Measurements from ENCODE around the gene EMC6. TPM values are rescaled to one million over a fixed set of nuclear protein-coding genes. Genes with fewer than 3 reads are reported as not detected.

Gene EMC6
- total RNA-seq, 4 donors from 2014 or later: 9.8 to 19.4 (median 13.0) TPM

DNA sequence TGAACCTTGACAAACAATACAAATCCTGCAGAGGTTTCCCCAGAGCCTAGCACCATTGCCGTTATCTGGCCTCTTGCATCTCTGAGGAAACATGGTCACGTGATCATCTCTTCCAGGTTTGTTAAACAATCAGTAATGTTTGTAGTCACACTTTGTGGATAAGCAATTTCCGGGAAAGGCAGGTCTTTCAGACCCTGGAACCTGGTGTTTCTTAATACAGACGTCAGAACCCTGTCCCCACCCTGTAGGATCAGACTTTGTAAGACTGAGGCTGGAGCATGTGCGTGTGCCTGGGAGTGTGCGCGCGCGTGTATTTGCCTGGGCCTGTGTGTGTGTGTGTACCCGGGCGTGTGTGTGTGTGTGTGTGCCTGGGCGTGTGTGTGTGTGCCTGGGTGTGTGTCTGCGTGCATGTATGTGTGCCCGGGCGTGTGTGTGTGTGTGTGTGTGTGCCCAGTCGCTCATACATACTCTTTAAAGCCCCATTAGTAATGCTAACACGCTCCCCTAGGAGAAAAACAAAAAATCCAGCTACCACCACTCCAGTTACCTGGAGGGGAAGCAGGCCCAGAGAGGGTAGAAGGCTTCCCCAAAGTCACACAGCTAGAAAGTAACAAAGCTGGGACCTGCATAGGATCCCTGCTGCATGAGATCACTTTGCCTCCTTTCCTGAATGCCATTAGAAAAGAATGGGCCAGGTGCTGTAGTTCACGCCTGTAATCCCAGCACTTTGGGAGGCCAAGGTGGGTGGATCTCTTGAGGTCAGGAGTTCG lies 26.7 kb upstream of the EMC6 start:
- DNase-seq (ENCODE audit: low spot score): no peak
- TF ChIP-seq, protein P1, sequence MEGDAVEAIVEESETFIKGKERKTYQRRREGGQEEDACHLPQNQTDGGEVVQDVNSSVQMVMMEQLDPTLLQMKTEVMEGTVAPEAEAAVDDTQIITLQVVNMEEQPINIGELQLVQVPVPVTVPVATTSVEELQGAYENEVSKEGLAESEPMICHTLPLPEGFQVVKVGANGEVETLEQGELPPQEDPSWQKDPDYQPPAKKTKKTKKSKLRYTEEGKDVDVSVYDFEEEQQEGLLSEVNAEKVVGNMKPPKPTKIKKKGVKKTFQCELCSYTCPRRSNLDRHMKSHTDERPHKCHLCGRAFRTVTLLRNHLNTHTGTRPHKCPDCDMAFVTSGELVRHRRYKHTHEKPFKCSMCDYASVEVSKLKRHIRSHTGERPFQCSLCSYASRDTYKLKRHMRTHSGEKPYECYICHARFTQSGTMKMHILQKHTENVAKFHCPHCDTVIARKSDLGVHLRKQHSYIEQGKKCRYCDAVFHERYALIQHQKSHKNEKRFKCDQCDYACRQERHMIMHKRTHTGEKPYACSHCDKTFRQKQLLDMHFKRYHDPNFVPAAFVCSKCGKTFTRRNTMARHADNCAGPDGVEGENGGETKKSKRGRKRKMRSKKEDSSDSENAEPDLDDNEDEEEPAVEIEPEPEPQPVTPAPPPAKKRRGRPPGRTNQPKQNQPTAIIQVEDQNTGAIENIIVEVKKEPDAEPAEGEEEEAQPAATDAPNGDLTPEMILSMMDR (IDR thresholded peaks at IDR 0.05): no peak
- ATAC-seq (ENCODE audit: low FRiP score): no peak

DNA sequence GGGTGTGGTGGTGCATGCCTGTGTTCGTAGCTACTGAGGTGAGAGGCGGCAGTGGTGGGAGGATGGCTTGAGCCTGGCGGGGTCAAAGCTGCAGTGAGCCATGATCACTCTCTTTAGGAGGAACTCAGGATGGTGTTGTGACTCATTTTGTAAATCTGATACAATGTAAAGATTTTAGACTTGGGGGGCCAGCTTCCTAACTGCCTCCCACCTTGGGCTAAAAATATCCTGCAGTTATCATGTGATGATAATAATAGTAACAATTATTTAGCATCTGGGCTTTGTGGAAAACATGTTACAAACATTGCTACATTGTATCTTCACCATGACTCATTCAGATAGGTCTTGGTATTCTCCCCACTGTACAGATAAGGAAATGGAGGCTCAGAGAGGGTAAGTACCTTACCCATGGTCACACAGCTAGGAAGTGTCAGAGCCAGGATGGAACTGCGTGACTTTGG lies 24.7 kb upstream of the EMC6 start:
- ATAC-seq (ENCODE audit: low FRiP score) (no peak), DNase-seq (ENCODE audit: low spot score) (no peak)
- TF ChIP-seq, protein P1 (IDR thresholded peaks at IDR 0.05): no peak

DNA sequence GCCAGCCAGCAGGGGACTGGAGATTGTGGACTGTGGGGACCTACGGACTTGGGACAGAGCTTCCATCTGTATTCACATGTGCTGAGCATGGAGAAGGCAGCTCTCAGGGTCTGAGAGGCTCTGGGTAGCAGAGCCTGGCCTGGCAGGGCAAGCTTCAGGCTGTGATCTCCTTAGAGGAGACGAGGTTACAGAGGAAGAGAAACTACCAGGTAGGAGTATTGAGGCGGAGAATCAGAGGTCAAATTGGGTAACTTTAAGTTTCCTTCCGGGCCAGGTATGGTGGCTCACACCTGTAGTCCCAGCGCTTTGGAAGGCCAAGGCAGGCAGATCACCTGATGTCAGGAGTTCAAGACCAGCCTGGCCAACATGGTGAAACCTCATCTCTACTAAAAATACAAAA lies 23.3 kb upstream of the EMC6 start:
- ATAC-seq (ENCODE audit: low FRiP score) (no peak), DNase-seq (ENCODE audit: low spot score) (no peak)
- TF ChIP-seq, protein P1 (IDR thresholded peaks at IDR 0.05): no peak

DNA sequence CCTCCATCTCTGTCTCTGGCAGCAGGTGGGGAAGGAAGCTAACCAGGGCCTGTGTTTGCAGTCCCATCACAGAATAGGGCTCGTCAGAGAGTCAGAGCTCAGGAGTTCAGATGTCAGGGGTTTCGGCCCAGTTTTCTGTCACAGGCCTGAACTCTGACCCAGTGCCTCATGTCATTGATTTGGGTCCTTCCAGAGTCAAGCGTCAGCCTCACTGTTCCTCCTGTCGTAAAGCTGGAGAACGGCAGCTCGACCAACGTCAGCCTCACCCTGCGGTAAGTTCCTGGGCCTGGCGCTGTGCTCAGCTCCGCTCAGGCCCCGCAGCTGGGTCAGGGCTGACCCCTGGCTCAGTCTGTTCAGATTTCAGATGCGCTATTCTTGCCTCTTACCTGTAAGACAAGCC lies 21.4 kb upstream of the EMC6 start:
- ATAC-seq (ENCODE audit: low FRiP score): no peak
- TF ChIP-seq, protein P1 (IDR thresholded peaks at IDR 0.05): no peak

DNA sequence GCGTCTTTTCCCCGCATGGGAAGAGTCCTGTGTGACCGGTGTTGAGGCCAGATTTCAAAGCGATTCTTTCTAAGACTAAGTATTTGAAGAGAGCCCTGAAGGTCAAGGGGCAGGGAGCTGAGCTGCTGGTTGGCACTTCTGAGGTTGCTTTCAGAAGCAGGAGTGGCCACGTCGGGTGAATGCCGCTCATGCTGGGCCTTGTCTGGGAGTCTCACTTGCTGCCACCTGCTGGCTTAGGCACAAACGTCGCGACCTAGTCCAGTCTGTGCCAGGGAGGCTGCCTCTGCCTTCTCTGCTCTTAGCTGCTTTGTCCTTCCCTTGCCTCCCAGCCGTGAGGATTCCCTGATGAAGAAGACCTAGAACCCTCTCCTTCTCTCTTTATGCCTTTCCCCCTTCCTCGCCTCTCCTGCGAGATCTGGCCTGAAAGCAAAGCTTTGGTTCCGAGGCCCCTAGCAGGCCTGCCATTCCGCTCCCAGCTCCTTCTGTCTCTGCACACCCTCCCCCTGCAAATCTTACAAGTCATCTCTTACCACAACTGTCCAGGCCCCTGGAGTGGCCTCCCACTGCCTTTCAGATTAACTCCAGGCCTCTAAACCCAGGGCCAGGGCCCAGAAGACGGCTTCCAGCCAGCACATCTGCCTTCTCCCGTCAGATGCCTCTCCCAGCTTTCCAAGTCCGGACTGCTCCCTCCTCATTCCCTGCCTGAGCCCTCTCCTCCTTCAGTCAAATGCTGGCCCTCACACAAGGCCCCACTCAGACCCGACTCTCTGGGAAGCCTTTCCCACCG lies 20.6 kb upstream of the EMC6 start:
- DNase-seq (ENCODE audit: low spot score) (no peak), ATAC-seq (ENCODE audit: low FRiP score) (no peak)
- TF ChIP-seq, protein P1 (IDR thresholded peaks at IDR 0.05): no peak

More for the DNA sequence above, 21.4 kb upstream of the EMC6 start:
- no peak for DNase-seq (ENCODE audit: low spot score)

DNA sequence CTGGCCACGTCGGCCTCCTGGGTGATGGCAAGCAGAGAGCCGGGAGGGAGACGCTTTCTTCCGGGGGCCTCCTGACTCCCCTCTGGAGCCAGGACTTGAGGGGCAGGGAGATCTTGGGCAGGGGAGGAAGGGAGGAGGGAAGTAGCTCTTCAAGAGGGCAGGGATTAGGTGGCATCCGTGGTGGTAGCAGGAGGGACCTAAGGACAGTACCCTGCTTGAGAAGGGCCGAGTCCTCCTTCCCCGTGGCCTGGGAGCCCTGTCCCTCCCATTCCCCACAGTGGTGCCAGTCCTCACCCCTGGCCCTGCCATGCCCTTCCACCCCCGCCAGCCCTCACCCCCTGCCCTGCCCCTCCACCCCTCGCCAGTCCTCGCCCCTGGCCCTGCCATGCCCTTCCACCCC lies 12.8 kb upstream of the EMC6 start:
- DNase-seq (ENCODE audit: low spot score): no peak
- ATAC-seq (ENCODE audit: low FRiP score): no peak
- TF ChIP-seq, protein P1 (IDR thresholded peaks at IDR 0.05): no peak
